Activated naive CD4-positive, alpha-beta T cell treated with anti-CD3 and anti-CD28 coated beads, Interleukin-2, amount 10 ng/mL, durations not matched to agents 7 days and 5 days (primary cell): ENCODE results near the gene PPAN.

Source experiments
- CTCF ChIA-PET: fragments of 350-600 bp; sonication (Branson Sonifier 250); formaldehyde crosslinking; loops from one replicate; lab custom pipeline; 2021; ENCODE audit warnings: antibody characterized with exemption; lab: Charles Lee
- DNase-seq: peaks from one replicate; pipeline ENCODE4 v3.0.0-alpha.2; 2020
- H3K27ac Mint-ChIP-seq: one replicate; pipeline ENCODE4 v1.8.0; 2021; ENCODE audit warnings: mild to moderate bottlenecking, moderate library complexity, mixed read lengths
- H3K27me3 Mint-ChIP-seq: one replicate; pipeline ENCODE4 v1.8.0; 2021; ENCODE audit warnings: mild to moderate bottlenecking, mixed read lengths
- H3K36me3 Mint-ChIP-seq: one replicate; pipeline ENCODE4 v1.8.0; 2021; ENCODE audit warnings: mixed read lengths
- H3K4me1 Mint-ChIP-seq: one replicate; pipeline ENCODE4 v1.8.0; 2021; ENCODE audit warnings: mixed read lengths
- H3K4me3 Mint-ChIP-seq: one replicate; pipeline ENCODE4 v1.8.0; 2021; ENCODE audit warnings: mild to moderate bottlenecking, moderate library complexity, mixed read lengths
- H3K9me3 Mint-ChIP-seq: one replicate; pipeline ENCODE4 v1.8.0; 2021; ENCODE audit warnings: mixed read lengths

The PPAN gene

DNA sequence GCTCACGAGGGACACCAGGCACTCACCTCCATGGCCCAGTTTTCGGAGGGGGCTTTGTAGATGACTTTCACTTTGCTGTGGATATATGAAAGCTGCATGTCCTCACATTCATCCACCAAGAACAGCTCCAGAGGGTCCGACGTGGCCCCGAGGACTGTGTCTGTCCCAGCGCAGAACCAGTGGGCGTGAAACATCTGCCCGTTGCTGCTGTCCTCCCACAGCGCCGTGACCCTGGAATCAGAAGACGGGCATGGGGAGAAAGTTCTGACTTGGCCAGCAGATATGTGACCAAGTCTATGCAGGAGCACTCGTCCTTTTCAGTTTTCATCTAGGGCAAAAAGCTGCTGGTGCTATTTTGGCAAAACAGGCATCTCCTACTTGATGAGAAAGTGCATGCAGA lies 43.3 kb downstream of the PPAN start:
- CTCF ChIA-PET, result no interaction called here
- DNase-seq, result no peak
- peaks cover 81% of the 10 kb centered on the region for H3K36me3 Mint-ChIP-seq
- peaks cover 18% of the 10 kb centered on the region for H3K4me1 Mint-ChIP-seq
- H3K27ac Mint-ChIP-seq, result peak overlapping the region; percentile 37
- no peak overlapping the region for H3K4me3 Mint-ChIP-seq
- no peaks in the 10 kb centered on the region for H3K9me3 Mint-ChIP-seq
- H3K27me3 Mint-ChIP-seq, result no peaks in the 10 kb centered on the region

- Mint-ChIP-seq H3K27ac (no peak overlapping the region), H3K36me3 (peaks cover 78% of the 10 kb centered on the region), H3K9me3 (no peaks in the 10 kb centered on the region), H3K4me3 (no peak overlapping the region), H3K27me3 (no peaks in the 10 kb centered on the region), H3K4me1 (peaks cover 1% of the 10 kb centered on the region)
- CTCF ChIA-PET, result no interaction called here
- no peak for DNase-seq
Observed at GRCh38 chr19:10151521-10151920, 45.4 kb downstream of the PPAN start.

- no peak for DNase-seq
- CTCF ChIA-PET, result no interaction called here
- no peaks in the 10 kb centered on the region for H3K27me3 Mint-ChIP-seq
- H3K9me3 Mint-ChIP-seq, result no peaks in the 10 kb centered on the region
- peaks cover 79% of the 10 kb centered on the region for H3K36me3 Mint-ChIP-seq
- no peak overlapping the region for H3K4me3 Mint-ChIP-seq
- no peaks in the 10 kb centered on the region for H3K4me1 Mint-ChIP-seq
- no peak overlapping the region for H3K27ac Mint-ChIP-seq
Observed at GRCh38 chr19:10152100-10152499, 45.9 kb downstream of the PPAN start.

- H3K9me3 Mint-ChIP-seq, result no peaks in the 10 kb centered on the region
- CTCF ChIA-PET, result no interaction called here
- no peaks in the 10 kb centered on the region for H3K27me3 Mint-ChIP-seq
- no peak for DNase-seq
- no peak overlapping the region for H3K4me3 Mint-ChIP-seq
- peaks cover 79% of the 10 kb centered on the region for H3K36me3 Mint-ChIP-seq
- no peak overlapping the region for H3K27ac Mint-ChIP-seq
- H3K4me1 Mint-ChIP-seq, result no peaks in the 10 kb centered on the region
Observed at GRCh38 chr19:10155839-10156238, 49.7 kb downstream of the PPAN start.

DNA sequence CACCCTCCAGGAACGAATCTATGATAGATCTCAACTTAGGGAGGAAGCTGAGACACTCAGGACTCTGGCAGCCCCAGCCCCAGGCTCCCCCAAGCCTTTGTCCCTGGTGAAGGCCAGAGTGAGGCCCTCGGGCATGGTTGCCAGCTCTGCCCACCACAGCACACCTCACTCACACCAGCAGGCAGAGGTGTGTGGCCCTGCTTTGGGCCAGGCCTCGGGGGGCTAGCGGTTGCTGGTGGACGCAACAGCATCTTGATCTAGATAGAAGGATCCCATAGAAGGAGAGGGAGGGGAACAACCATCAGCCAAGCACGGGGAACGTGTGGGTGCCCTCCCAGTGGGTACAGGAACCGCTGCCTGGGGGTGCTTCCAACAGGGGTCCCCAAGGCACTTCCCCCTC lies 51.9 kb downstream of the PPAN start:
- CTCF ChIA-PET, result interaction anchor here (1.4 kb wide), 1 partner anchor 30 kb away, joined by 3 read pairs; no protein-coding TSS in a partner anchor
- no peak for DNase-seq
- H3K36me3 Mint-ChIP-seq, result peaks cover 70% of the 10 kb centered on the region
- no peak overlapping the region for H3K27ac Mint-ChIP-seq
- H3K4me3 Mint-ChIP-seq, result no peak overlapping the region
- no peaks in the 10 kb centered on the region for H3K9me3 Mint-ChIP-seq
- no peaks in the 10 kb centered on the region for H3K4me1 Mint-ChIP-seq
- H3K27me3 Mint-ChIP-seq, result no peaks in the 10 kb centered on the region

DNA sequence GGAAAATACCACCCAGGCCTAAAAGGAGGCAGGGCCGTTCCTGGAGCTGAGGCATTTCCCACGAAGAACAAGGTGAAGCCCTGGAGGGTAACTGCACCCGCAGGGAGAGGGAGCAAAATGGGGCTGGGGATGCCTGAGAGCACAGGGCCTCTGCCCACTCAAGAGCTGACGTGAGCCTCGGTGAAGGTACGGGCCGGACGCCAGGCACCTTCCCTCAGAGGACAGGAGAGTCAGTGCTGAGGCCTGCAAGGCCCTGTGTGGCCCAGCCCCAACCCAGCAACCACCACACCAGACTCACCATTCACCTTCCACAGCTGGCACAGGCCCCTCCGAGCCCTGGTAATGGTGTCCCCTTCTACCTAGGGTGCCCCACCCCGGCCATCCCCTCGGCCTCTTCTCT lies 52.3 kb downstream of the PPAN start:
- Mint-ChIP-seq H3K4me3 (no peak overlapping the region), H3K9me3 (no peaks in the 10 kb centered on the region), H3K27ac (no peak overlapping the region), H3K4me1 (no peaks in the 10 kb centered on the region), H3K36me3 (peaks cover 72% of the 10 kb centered on the region), H3K27me3 (no peaks in the 10 kb centered on the region)
- DNase-seq, result no peak
- CTCF ChIA-PET, result no interaction called here

DNA sequence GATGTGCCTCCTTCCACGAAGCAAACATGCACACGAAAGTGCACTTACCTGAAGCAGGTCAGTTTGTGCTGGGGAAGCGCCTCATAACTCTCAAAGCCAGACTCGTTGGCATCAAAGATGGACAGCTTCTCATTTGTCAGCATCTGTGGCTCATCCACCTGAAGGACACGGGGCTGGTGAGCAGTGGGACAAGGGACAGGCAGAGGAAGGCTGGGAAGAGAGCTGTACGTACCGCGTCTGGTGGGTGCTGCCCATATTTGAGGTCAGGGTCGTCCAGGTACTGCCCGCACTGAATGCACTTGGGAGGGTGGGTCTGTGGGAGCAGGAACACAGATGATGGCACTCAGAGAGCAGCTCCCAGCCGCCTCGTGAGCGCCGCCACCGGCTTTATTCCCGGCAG lies 53.4 kb downstream of the PPAN start:
- no peak overlapping the region for H3K4me3 Mint-ChIP-seq
- no peaks in the 10 kb centered on the region for H3K9me3 Mint-ChIP-seq
- DNase-seq, result no peak
- peaks cover 67% of the 10 kb centered on the region for H3K36me3 Mint-ChIP-seq
- H3K27me3 Mint-ChIP-seq, result no peaks in the 10 kb centered on the region
- no peak overlapping the region for H3K27ac Mint-ChIP-seq
- CTCF ChIA-PET, result no interaction called here
- no peaks in the 10 kb centered on the region for H3K4me1 Mint-ChIP-seq
